Activated CD4-positive, CD25-positive, alpha-beta regulatory T cell (primary cell): ENCODE results near the gene DPP10.

Experiments used
- DNase-seq, 4 experiments: peaks; one replicate each; lab custom pipeline; 2025; lab: John Stamatoyannopoulos, UW

DPP10 gene

DNA sequence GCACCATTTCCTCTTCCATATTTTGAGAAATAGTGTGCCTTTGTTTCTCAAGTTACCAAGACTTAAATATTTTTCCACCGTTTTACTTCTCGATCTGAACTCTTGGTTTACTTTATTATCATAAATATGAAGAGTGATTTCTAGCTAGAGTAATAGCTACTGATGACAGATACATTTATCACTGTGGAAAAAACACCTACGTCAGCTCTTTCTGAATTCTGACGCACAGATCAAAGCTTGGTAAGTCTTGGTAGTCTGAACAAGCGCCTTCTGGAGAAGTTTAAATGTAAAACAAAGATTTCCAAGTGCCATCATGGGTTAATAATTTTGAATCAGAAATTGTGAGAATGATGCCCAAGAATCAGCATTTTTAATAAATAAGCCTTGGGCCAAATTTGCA, 367.7 kb downstream of the DPP10 start:
- no peak for DNase-seq

DNA sequence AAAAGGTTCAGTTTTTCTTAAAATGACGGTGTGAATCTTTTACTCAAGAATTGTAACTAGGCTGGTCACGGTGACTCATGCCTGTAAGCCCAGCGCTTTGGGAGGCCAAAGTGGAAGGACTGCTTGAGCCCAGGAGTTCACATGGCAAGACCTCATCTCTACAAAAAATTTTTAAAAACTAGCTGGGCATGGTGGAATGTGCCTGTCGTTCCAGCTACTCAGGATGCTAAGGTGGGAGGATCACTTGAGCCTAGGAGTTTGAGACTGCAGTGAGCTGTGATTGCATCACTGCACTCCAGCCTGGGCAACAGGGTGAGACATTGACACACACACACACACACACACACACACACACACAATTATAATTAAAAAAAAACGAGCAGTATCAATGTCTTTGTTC, 369.8 kb downstream of the DPP10 start:
- no peak for DNase-seq

DNA sequence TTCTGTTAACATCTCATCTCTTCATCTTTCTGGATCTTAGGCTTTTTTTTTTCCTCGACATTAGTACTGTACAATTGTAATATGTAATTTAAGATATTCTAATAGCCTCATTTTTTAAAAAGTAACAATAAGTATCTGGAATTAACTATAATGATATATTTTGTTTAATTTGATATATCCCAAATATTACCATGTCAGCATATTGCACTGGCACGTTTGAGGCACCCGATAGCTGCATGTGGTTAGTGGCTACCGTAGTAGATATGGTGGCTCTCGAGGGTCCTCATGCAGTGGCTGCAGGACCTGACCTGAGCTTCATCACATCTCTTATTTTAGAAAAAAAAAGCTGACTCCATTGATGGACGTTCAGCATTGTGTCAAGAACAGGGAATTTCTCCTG, 371.9 kb downstream of the DPP10 start:
- no peak for DNase-seq

DNA sequence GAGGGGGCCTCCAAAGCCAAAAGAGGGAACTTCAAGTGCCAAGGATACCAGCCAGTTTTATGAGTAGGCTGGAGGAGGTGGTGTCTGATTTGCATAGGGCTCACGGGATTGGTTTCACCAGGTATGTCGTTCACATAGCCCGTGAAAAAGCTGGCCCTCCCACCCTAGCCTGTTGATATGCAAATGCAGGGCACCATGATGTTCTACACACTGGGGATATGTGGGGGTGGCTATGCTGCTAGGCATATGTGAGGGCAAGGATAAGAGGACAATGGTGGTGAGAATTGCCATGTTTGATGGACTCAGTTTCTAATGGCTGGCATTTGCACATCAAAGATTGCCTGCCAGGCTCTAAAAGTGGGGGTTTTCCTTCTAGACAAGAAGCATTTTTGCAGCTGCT, 378.6 kb downstream of the DPP10 start:
- DNase-seq = no peak

DNA sequence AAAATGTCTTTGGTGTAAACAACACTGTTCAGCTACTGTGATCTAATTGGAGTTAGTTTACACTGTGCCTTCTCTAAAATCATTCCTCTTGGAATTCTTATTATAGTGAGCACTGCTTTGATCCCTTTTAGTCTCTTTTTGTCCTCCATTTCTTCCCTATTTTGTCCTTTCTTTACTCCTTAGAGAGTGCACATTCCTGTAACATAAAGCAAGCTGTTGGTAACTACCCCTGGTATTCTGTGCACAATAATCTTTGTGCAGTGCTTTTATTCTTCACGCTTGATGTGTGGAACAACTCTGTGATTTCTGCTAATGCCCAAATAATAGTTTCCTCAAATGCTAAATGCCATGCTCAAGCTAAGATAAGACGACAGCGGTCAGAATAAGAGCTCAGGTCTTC, 401.5 kb downstream of the DPP10 start:
- DNase-seq = no peak

DNA sequence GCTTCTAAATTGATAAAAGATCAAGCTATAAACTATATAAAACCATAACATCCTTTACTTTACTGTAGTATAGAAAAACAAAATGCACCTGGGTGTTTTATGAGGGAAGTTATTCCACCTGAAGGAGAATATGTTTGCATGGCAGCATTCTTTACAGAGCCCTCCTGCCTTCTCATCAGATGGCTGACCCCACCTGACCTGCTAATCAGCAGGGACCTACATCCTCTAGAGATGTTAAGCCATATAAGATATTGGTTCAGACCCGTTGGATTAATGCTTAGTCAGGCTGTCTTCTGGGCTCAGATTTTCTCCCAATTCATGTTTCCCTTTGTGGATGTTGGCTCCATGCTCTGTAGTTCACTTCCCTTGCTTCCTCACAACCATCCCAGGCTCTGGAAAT, 414.8 kb downstream of the DPP10 start:
- DNase-seq = no peak

DNA sequence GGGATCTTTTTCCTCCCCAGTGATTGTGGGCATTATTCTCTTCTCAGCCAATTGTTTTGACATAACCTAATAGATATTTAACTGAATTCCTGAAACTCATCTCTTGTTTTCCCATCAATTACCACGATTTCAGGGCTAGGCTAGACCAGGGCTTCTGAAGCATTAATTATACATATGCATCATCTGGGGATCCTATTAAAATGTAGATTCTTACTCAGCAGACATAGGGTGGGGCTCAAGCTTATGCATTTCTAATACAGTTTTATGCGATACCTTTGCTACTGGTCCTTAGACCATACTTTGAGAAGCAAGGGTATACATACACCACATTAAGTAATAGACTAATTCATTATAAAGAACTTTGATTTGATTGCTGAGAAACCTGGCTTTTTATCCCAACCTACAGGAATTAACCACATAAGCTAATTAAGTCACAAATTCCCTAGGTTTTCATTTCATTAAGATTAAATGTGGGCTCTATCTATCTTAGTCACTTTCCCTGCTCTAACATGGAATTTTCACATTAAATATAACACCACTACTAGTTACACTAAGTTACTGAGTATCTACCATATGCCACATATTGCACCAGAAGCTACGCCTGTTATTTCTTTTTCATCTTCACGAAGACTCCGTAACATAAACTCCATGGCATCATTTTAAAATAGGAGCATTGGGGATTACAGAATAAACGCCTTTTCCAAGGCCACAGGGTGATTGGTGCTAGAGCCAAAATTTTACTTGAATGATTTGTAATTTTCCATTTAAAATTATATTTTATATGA, 417.5 kb downstream of the DPP10 start:
- DNase-seq = no peak

DNA sequence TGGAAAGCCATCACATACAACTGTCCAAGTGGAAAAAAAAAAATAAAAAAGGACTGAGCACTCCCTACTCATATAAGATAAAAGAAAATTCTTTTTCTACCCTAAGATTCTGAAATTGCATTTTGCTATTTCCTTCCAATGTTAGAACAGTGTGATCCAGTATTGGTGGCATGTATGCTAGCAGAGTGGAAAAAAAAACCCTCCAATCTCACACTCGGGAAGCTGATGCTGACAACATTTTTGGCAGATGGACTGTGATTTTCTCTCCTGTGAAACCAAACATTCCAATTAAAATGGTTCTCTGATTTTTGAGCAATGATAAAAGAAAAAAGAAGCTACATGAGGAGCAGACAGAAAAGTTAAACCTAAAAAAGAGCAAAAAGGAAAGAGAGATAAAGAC, 419.8 kb downstream of the DPP10 start:
- no peak for DNase-seq

DNA sequence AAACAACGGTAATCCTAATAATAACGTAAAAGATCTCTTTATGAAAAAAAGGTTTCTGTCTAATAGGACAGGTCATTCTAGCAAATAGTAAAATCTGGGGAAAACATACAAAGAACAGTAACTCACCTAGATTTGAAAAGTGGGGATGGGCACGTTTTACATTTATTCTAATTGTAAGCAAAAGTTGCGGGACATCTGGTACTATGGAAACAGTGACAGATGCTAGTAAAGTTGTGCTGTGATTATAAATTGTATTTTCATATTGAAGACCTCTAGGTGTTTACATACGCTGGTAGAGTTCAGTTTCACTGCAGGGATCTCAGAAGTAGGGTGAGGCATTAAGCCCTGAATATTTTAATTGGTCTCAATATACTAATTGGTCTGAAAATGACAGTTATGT, 422.5 kb downstream of the DPP10 start:
- no peak for DNase-seq

DNA sequence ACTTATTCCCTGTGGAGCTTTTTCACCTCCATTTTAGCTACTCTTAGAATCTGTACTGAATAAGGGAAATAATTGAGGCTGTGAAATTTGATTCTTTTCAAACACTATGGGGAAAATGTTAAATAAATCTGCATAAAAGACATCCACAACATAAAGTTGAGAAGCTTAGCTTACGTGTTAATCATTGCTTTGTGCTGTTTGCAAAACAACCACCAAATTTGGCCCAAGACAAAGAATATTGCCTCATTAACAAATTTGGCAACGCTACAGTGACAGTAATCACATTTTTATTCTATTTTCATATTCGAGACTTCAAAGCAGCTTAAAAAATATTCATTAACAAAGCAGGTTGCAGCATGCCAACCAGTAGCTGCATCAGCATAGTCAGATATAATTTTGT, 437.6 kb downstream of the DPP10 start:
- no peak for DNase-seq

DNA sequence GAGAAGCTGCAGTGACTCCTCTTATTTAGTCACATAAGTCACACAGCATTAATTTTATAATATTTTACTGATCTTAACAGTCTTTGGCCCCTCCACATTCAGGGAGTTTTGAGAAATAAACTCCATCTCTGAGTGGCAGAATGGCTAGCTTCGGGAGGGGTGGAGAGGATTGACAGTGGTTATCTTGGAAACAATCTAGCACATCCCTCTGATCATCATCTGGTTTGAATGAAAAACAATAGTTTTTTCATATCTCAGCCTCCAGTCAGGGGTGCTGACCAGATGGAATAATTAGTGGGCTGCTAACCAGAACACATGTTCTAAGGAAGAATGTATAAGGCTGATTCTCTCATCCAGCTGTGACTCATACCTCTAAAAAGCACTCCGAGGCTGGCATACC, 477.5 kb downstream of the DPP10 start:
- DNase-seq = no peak

DNA sequence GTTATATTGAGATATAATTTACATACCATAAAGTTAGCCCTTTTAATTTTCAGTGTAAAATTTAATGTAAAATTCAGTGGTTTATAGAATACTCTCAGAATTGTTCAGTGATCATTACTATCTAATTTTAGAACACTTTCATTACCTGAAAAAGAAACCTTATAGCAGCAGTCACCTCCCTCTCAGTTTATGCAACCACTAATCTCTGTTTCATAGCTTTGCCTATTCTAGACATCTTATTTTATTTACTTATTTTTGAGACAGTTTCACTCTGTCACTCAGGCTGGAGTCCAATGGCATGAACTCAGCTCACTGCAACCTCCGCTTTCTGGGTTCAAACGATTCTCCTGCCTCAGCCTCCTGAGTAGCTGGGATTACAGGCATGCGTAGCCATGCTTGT, 479.6 kb downstream of the DPP10 start:
- DNase-seq = no peak

DNA sequence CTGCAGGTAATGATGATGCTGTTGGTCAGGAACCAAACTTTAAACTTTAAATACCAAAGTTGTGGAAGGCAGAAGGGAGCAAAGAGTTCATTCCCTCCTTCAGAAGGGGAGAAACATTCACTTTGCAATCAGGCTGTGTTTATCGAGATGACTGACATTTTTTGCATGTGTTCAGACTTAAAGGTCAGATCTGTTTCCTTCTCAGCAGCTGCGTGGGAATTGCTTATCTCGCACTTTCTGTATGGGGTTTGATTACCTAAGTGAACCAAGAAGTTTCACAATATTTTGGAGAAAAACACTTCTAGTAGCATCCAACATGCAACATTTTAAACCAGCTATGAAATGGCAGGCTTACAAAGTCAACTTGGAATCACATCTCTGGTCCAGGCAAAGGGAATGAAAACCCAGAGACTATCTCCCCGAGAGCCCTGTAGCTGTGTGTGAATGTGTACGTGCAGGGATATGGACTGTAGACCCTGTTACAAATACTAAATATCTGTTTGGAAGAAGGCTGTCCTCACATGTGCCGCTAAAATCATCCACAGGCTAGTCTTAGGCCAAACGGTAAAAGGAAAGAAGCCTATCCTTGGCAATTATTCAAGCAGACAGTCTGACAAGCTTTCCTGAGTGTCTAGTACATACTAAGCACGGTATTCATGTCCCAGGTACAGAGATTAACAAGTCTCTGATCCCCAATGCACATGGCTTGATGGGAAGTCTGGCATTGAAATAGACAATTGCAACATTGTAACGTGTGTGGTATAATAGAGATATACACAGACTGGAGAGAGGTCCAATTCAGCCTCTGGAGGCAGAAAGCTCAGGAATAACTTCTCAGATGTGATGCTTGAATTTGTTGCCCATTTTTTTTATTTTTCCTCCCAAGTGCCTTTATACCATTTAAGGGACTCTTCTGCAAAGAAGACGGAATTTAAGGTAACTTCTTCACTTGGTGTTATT, 483.1 kb downstream of the DPP10 start:
- DNase-seq = no peak

DNA sequence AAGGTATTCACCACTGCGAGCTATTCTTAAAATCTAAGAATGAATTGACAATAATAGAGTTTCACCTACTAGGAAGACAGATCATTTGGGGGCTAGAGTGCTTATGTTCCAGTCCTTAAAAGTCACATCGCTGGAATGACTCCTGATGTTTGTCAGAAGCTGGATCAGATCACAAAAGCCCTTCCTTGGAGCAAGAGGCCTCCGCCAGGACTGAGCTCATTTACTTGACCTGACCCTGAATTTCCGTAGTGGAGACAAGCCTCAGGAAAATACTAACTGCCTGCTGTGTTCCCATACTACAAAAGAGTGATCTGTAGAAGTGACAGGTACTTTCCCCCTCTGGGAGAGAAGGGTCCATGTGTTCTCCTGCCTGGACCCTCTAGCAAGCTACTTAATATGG, 483.9 kb downstream of the DPP10 start:
- no peak for DNase-seq

DNA sequence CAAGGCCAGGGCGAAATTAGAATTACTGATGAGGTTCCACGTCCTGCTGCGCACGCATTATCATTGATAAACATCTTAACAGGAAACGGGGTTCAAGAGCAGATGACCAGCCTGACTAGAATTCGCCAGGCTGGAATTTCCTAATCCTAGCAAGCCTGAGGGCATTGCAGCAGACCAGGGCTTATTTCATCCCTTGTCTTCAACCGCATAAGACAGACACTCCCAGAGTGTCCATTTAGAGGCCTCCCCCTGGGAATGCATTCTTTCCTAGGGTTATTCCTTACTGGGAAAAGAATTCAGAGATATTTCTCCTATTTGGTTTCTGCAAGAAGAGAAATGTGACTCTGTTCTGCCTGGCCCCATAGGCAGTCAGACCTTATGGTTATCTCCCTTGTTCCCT, 486.8 kb downstream of the DPP10 start:
- DNase-seq = no peak

DNA sequence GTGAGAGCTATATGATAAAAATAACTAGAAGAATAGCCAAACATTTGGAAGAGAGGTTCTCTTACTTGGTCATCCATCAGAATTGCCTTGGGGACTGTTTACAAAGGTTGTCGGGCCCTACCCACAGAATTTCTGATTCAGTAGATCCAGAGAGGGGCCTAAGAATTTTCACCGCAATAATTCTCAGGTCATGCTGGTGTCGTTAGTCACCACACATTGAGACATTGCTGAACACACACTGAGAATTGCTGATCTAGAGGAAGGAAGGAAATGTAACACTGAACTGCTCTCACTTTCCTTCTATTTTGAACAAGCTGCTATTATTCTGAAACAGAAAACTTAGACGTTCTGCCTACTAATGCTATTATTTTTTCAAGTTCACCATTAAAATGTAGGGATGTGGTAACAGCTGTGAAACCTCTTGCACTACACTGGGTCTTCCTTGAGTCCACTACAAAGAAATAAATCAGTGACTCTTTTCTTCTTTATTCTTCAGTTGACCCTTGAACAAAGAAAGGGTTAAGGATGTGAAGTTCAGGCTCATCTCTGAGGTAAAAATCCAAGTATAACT, 491.3 kb downstream of the DPP10 start:
- no peak for DNase-seq

DNA sequence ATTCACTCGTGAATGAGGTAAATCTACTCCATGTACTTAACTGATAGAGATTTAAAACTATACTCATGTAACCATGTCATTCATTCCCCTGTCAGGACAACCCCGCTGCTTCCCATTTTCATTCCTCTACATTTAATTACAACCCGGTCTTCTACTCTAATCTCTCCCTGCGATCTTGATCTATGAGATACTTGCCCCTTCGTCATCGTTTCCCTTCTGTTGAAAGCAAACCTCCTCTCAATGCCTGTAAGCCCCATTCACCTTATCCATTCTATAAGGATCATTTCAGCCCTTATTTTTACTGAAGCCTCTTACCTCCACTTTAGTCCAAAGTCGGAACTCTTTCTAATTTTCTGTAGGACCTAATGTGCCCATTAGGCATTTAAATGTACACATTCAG, 492.6 kb downstream of the DPP10 start:
- no peak for DNase-seq

DNA sequence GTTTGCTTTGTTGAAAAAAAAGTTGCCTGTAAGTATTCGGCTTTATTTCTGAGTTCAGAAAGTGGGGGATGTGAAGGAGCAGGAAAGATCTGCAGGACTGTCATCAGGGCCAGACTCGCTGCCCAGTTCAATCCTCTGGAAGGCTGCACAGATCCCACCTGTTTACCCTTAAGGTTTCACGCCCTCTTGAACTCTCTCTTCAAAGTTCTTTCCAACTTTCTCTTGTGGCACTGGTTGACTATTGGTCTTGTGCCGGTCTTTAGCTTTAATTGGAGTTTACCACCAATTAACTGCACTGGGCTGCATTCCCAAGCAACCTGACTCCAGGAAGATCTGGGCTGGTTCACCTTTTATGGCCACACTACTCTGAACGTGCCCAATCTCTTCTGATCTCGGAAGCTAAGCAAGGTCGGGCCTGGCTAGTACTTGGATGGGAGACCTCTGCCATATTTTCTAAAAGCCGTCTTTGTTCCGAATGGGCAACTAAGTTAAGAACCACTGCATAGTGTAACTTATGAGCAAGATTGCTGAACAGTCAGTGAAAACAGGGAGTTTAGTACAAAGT, 495.0 kb downstream of the DPP10 start:
- DNase-seq = no peak

DNA sequence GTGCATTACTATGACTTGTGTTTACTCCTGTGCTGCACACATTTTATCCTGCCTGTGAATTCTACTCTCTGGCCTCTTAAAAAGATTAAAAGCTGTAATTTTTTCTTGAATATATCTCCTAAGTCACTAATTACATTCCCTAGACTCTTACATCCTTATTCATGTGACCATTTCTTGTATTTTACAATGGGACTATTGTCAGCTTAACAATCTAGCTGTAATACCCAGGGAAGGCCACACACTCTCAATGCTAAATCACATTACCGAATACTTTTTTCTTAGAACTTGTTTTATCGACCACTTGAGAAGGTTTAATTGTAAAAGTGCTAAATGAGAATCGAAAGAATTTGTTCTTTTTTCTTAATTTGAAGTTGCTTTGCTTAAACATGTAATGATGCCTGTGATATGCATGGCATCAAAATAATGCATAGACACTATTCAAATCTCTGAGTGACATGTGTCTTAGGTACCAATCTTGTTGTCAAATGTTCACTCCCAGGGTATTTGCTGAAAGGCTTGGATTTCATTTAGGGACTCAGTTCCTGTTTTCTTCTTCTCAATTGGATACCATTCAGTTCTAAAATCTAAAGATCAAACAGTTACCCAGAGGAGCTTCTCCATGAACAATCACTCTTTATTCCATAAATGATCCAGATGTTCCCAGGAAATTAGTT, 498.5 kb downstream of the DPP10 start:
- DNase-seq = no peak

DNA sequence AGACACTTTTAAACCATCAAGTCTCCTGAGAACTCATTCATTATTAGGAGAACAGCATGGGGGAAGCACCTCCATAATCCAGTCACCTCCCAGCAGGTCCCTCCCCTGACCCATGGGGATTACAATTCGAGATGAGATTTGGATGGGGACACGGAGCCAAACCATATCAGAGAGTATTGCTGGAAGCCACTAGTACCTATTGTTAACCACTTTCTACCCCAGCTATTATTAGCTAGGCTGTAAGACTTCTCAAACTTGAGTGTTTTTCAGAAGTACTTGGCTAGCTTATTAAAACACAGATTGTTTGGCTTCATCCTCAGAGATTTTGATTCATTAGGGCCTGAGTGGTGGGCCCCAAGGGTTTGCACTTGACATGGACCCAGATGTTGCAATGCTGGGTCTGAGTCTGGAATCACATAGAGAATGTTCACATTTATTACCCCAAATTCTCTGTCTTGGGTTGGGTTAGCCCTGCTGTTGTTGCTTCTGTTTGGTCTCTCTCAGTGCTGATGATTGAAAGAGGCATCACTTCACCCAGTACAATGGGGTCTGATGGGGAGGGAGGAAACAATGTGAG, 506.9 kb downstream of the DPP10 start:
- no peak for DNase-seq

DNA sequence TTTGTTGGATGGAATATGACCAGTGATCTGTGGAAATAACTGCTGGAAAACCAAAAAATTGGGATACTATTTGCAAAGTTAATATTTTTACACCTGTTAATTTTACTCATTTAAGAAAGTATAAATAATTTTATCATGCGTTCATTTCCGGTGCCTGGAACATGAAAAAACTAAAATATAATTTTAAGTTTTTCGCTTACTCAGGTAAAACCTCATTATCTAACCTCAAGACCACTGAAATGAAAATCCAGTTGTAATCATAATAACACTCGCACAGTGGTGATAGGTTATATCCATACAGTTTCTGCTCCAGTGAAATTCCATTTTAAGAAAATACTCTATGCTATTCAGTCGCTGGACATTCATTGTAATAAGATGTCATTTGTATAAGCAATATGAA, 517.9 kb downstream of the DPP10 start:
- DNase-seq = no peak

DNA sequence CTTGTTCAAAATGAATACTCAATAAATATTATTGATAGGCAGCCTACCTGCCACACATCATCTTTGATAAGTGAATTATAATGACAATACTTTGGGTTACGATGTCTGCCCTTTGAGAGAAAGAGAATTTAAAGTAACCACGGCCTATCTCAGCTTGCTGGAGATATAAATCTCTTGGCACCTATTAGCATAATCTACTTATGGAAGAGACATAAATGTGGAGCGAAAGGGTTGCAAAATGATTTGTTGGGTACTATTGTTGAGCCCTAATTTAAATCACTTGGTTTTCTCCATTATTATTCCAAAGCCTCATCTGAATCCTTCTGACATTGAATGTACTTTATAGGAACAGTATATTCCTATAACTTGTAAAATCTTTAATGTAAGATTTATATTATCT, 520.1 kb downstream of the DPP10 start:
- no peak for DNase-seq
